A673 (cell line): Measurements from ENCODE around the gene STXBP5. TPM values are rescaled to one million over a fixed set of nuclear protein-coding genes. Genes with fewer than 3 reads are reported as not detected.

Source experiments
- BruUV-seq: library from RNA; stranded (reverse); fragments of 400-500 nt; replicated peaks from 2 replicates; lab custom pipeline; 2021; lab: Mats Ljungman, UMichigan
- CTCF ChIA-PET: fragments of 300-600 bp; sonication (Branson Sonifier 250); formaldehyde crosslinking; loops from one replicate; lab custom pipeline; 2022; ENCODE audit warnings: antibody characterized with exemption; lab: Charles Lee
- POLR2A ChIA-PET: fragments of 300-600 bp; sonication (Branson Sonifier 250); formaldehyde crosslinking; loops from one replicate; lab custom pipeline; 2022; ENCODE audit warnings: antibody characterized with exemption; ENCODE audit not compliant: low non-redundant PET; lab: Charles Lee
- DNase-seq: peaks from one replicate; pipeline ENCODE4 v3.0.0-alpha.2; 2015; ENCODE audit warnings: low spot score
- H3K27ac ChIP-seq: fragments of 200-600 bp; sonication (generic); 2 replicates; pipeline ENCODE4 v1.5.1; 2016; ENCODE audit warnings: mixed run types, low read depth, mild to moderate bottlenecking, mixed read lengths, antibody characterized with exemption, low read length; ENCODE audit not compliant: poor library complexity, severe bottlenecking
- H3K27me3 ChIP-seq: fragments of 200-600 bp; sonication (generic); replicated peaks from 2 replicates; pipeline ENCODE4 v1.6.1; 2017; ENCODE audit warnings: mixed run types, low read depth, mild to moderate bottlenecking, mixed read lengths, antibody characterized with exemption, low read length; ENCODE audit not compliant: insufficient read depth, poor library complexity
- H3K36me3 ChIP-seq: fragments of 200-600 bp; sonication (generic); 2 replicates; pipeline ENCODE4 v1.6.1; 2016; ENCODE audit warnings: mixed run types, mild to moderate bottlenecking, mixed read lengths, antibody characterized with exemption, low read length; ENCODE audit not compliant: insufficient read depth, poor library complexity, severe bottlenecking
- H3K4me1 ChIP-seq: fragments of 200-600 bp; sonication (generic); 2 replicates; pipeline ENCODE4 v1.6.1; 2017; ENCODE audit warnings: mixed run types, mild to moderate bottlenecking, mixed read lengths, antibody characterized with exemption, low read length; ENCODE audit not compliant: insufficient read depth, poor library complexity, severe bottlenecking
- H3K4me3 ChIP-seq: fragments of 200-600 bp; sonication (generic); 2 replicates; pipeline ENCODE4 v1.5.1; 2016; ENCODE audit warnings: low read depth, mixed run types, mild to moderate bottlenecking, mixed read lengths, low read length; ENCODE audit not compliant: poor library complexity, severe bottlenecking
- H3K9me3 ChIP-seq: fragments of 200-600 bp; sonication (generic); 2 replicates; pipeline ENCODE4 v1.6.1; 2016; ENCODE audit warnings: mixed run types, low read depth, mild to moderate bottlenecking, mixed read lengths, antibody characterized with exemption, low read length; ENCODE audit not compliant: poor library complexity, severe bottlenecking
- CTCF ChIP-seq: fragments of 300-800, 200-600 bp; sonication (generic); conservative IDR thresholded peaks from 2 replicates; pipeline ENCODE4 v1.5.1; 2017; ENCODE audit warnings: low read depth, mild to moderate bottlenecking, antibody characterized with exemption, low read length, moderate library complexity, mixed read lengths
- EZH2 ChIP-seq: fragments of 200-600 bp; sonication (generic); IDR thresholded peaks from 2 replicates; pipeline ENCODE4 v1.6.1; 2017; ENCODE audit warnings: borderline replicate concordance, low read depth, mild to moderate bottlenecking, mixed read lengths, antibody characterized with exemption, low read length; ENCODE audit not compliant: poor library complexity, severe bottlenecking
- intact Hi-C: fragments of 100-400 bp; cut with micrococcal nuclease; formaldehyde crosslinking; loops from one replicate; pipeline ENCODE4 v1.10.0; 2022; ENCODE audit not compliant: unreplicated experiment
- total RNA-seq: library from RNA; stranded (reverse); gene quantifications from 2 replicates; pipeline ENCODE4 v1.2.3, GENCODE V29; 2021

The STXBP5 gene
- total RNA-seq, 1 experiment from 2014 or later = 14.5 TPM

GRCh38 chr6:147213772-147214171 is 9.6 kb downstream of the STXBP5 start:
- Histone ChIP-seq H3K4me3 (no peak overlapping the region), H3K4me1 (peaks cover 12% of the 10 kb centered on the region), H3K27me3 (no peaks in the 10 kb centered on the region), H3K9me3 (no peaks in the 10 kb centered on the region), H3K27ac (no peak overlapping the region), H3K36me3 (no peaks in the 10 kb centered on the region)
- ChIA-PET CTCF (no interaction called here), POLR2A (interaction anchor here (0.6 kb wide), 1 partner anchor 9 kb away, joined by 6 read pairs; no protein-coding TSS in a partner anchor)
- DNase-seq = no peak
- TF ChIP-seq CTCF (no peak), EZH2 (no peak)
- BruUV-seq = no TSS peak
- intact Hi-C loops = no loop called here

- ChIA-PET POLR2A (no interaction called here), CTCF (no interaction called here)
- H3K9me3 ChIP-seq = no peaks in the 10 kb centered on the region
- H3K36me3 ChIP-seq = no peaks in the 10 kb centered on the region
- H3K4me3 ChIP-seq = no peak overlapping the region
- H3K4me1 ChIP-seq = peaks cover 10% of the 10 kb centered on the region
- DNase-seq = peak; percentile 27
- H3K27ac ChIP-seq = no peak overlapping the region
- intact Hi-C loops = no loop called here
- H3K27me3 ChIP-seq = no peaks in the 10 kb centered on the region
- TF ChIP-seq CTCF (no peak), EZH2 (no peak)
- BruUV-seq = no TSS peak
These were observed 10.3 kb downstream of the STXBP5 start for GRCh38 chr6:147214248-147215227.

- Histone ChIP-seq H3K4me3 (no peak overlapping the region), H3K27me3 (no peaks in the 10 kb centered on the region), H3K4me1 (peaks cover 8% of the 10 kb centered on the region), H3K36me3 (no peaks in the 10 kb centered on the region), H3K27ac (no peak overlapping the region), H3K9me3 (no peaks in the 10 kb centered on the region)
- ChIA-PET POLR2A (no interaction called here), CTCF (no interaction called here)
- TF ChIP-seq CTCF (no peak), EZH2 (no peak)
- DNase-seq = no peak
- BruUV-seq = no TSS peak
- intact Hi-C loops = no loop called here
These were observed 12.7 kb downstream of the STXBP5 start for GRCh38 chr6:147216915-147217314.
